Measurements from ENCODE around the gene SYNE1.
A peak's percentile ranks its signal among the peaks of the same experiment; 100 is the strongest.

Gene SYNE1

GRCh38 chr6:152123076-152123475 lies 514.1 kb downstream of the SYNE1 start:
- Histone ChIP-seq H4K8ac (ENCODE audit: low read depth, low read length) (no peak overlapping the region), H2AFZ (ENCODE audit: insufficient read depth, low read length, poor library complexity) (no peak overlapping the region), H3K4me1 (ENCODE audit: control insufficient read depth in 1 of 2, insufficient read depth in 2 of 2, low read length in 2 of 2) (peaks cover 0 to 3% of the 10 kb centered on the region in 2 experiments), H3K79me2 (ENCODE audit: control insufficient read depth, insufficient read depth, low read length, poor library complexity) (no peaks in the 10 kb centered on the region), H3K18ac (ENCODE audit: low read length) (no peak overlapping the region), H3K23ac (ENCODE audit: low read length) (no peak overlapping the region), H3K4me3 (ENCODE audit: low read depth, low read length) (no peak overlapping the region), H4K12ac (ENCODE audit: low read depth, low read length) (no peak overlapping the region), H2BK120ac (ENCODE audit: insufficient read depth, low read length, poor library complexity) (no peak overlapping the region), H2BK5ac (ENCODE audit: low read depth, low read length, poor library complexity) (no peak overlapping the region), H2BK12ac (ENCODE audit: low read length) (no peak overlapping the region), H3K36me3 (ENCODE audit: control insufficient read depth in 1 of 2, insufficient read depth in 2 of 2, low read length in 2 of 2) (peaks cover 0 to 2% of the 10 kb centered on the region in 2 experiments), H3K9me3 (ENCODE audit: insufficient read depth, low read depth, low read length) (no peaks in the 10 kb centered on the region), H4K91ac (ENCODE audit: low read depth, low read length) (no peak overlapping the region), H3K79me1 (ENCODE audit: low read length) (no peaks in the 10 kb centered on the region), H3K9ac (ENCODE audit: low read length) (no peak overlapping the region), H2AK5ac (ENCODE audit: low read length) (no peak overlapping the region), H3K27me3 (ENCODE audit: insufficient read depth, low read length) (no peaks in the 10 kb centered on the region), H3K4me2 (ENCODE audit: low read length) (no peak overlapping the region), H3K27ac (ENCODE audit: low read depth, low read length) (no peak overlapping the region), H3K4ac (ENCODE audit: low read depth, low read length) (no peak overlapping the region), H3K14ac (ENCODE audit: low read length) (no peak overlapping the region)
- no peak for DNase-seq
- no CpG with 5 or more reads among the region's 3 CpGs for WGBS (ENCODE audit: extremely low coverage, insufficient coverage, insufficient read length)

DNA sequence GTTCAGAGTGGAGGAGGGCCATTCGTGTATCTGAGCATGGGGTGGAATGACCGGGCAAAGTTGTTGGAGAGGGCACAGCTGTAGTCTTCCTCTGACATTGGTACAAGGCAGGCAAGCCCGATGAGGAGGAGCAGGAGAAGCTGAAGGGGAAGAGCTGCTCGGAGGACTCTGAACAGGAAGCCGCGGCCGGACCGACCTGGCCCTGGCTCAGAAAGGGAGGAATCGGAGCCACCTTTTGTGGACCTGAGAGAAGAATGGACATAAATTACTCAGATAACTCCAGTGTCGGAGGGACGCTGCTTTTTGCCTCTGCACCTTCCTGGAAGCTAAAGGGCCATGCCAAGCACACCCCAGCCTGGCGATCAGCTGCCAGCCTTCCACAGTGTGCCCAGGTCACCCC lies 514.7 kb downstream of the SYNE1 start:
- H2AK5ac ChIP-seq (ENCODE audit: low read length): no peak overlapping the region
- no peak overlapping the region for H3K27ac ChIP-seq (ENCODE audit: low read depth, low read length)
- peaks cover 0 to 2% of the 10 kb centered on the region in 2 experiments for H3K36me3 ChIP-seq (ENCODE audit: control insufficient read depth in 1 of 2, insufficient read depth in 2 of 2, low read length in 2 of 2)
- H3K23ac ChIP-seq (ENCODE audit: low read length): no peak overlapping the region
- DNase-seq: no peak
- no CpG with 5 or more reads among the region's 12 CpGs for WGBS (ENCODE audit: extremely low coverage, insufficient coverage, insufficient read length)
- H3K79me2 ChIP-seq (ENCODE audit: control insufficient read depth, insufficient read depth, low read length, poor library complexity): no peaks in the 10 kb centered on the region
- no peaks in the 10 kb centered on the region for H3K79me1 ChIP-seq (ENCODE audit: low read length)
- peaks cover 0 to 2% of the 10 kb centered on the region in 2 experiments for H3K4me1 ChIP-seq (ENCODE audit: control insufficient read depth in 1 of 2, insufficient read depth in 2 of 2, low read length in 2 of 2)
- H3K14ac ChIP-seq (ENCODE audit: low read length): no peak overlapping the region
- no peak overlapping the region for H3K4me2 ChIP-seq (ENCODE audit: low read length)
- H2AFZ ChIP-seq (ENCODE audit: insufficient read depth, low read length, poor library complexity): no peak overlapping the region
- H4K91ac ChIP-seq (ENCODE audit: low read depth, low read length): no peak overlapping the region
- H3K27me3 ChIP-seq (ENCODE audit: insufficient read depth, low read length): no peaks in the 10 kb centered on the region
- no peak overlapping the region for H2BK5ac ChIP-seq (ENCODE audit: low read depth, low read length, poor library complexity)
- H2BK12ac ChIP-seq (ENCODE audit: low read length): peak overlapping the region; percentile 30
- H3K4ac ChIP-seq (ENCODE audit: low read depth, low read length): no peak overlapping the region
- no peak overlapping the region for H4K12ac ChIP-seq (ENCODE audit: low read depth, low read length)
- no peak overlapping the region for H3K4me3 ChIP-seq (ENCODE audit: low read depth, low read length)
- H3K9me3 ChIP-seq (ENCODE audit: insufficient read depth, low read depth, low read length): no peaks in the 10 kb centered on the region
- no peak overlapping the region for H3K9ac ChIP-seq (ENCODE audit: low read length)
- no peak overlapping the region for H2BK120ac ChIP-seq (ENCODE audit: insufficient read depth, low read length, poor library complexity)
- H4K8ac ChIP-seq (ENCODE audit: low read depth, low read length): no peak overlapping the region
- no peak overlapping the region for H3K18ac ChIP-seq (ENCODE audit: low read length)

DNA sequence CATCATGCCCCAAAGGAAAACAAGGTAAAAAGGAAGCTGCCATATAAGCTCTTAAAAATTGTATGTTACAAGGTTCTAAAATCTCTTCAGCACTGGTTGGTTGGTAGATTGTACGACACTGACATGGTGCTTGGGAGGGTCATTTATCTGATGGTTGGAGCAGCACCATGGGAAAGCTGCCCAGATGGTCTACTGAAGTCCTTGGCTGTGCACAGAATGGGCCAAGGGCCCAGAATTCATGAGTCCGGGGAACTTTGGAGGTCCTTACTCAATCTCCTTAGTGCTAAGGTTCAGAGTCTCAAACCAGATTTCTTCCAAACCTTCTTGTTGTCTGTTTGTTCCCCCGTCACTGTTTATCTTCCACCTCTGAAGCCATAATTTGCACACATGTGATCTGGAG lies 515.3 kb downstream of the SYNE1 start:
- H3K9me3 ChIP-seq (ENCODE audit: insufficient read depth, low read depth, low read length): no peaks in the 10 kb centered on the region
- no peak overlapping the region for H2BK120ac ChIP-seq (ENCODE audit: insufficient read depth, low read length, poor library complexity)
- H3K4ac ChIP-seq (ENCODE audit: low read depth, low read length): no peak overlapping the region
- H4K91ac ChIP-seq (ENCODE audit: low read depth, low read length): no peak overlapping the region
- no peak overlapping the region for H2AFZ ChIP-seq (ENCODE audit: insufficient read depth, low read length, poor library complexity)
- H4K12ac ChIP-seq (ENCODE audit: low read depth, low read length): no peak overlapping the region
- H3K14ac ChIP-seq (ENCODE audit: low read length): no peak overlapping the region
- H3K36me3 ChIP-seq (ENCODE audit: control insufficient read depth in 1 of 2, insufficient read depth in 2 of 2, low read length in 2 of 2): peaks cover 0 to 2% of the 10 kb centered on the region in 2 experiments
- H3K4me3 ChIP-seq (ENCODE audit: low read depth, low read length): no peak overlapping the region
- H3K9ac ChIP-seq (ENCODE audit: low read length): no peak overlapping the region
- no peak for DNase-seq
- no peak overlapping the region for H2AK5ac ChIP-seq (ENCODE audit: low read length)
- no CpG with 5 or more reads among the region's 3 CpGs for WGBS (ENCODE audit: extremely low coverage, insufficient coverage, insufficient read length)
- no peak overlapping the region for H4K8ac ChIP-seq (ENCODE audit: low read depth, low read length)
- H2BK5ac ChIP-seq (ENCODE audit: low read depth, low read length, poor library complexity): no peak overlapping the region
- no peak overlapping the region for H3K4me2 ChIP-seq (ENCODE audit: low read length)
- H3K27ac ChIP-seq (ENCODE audit: low read depth, low read length): no peak overlapping the region
- H3K79me1 ChIP-seq (ENCODE audit: low read length): no peaks in the 10 kb centered on the region
- no peaks in the 10 kb centered on the region for H3K4me1 ChIP-seq (ENCODE audit: control insufficient read depth in 1 of 2, insufficient read depth in 2 of 2, low read length in 2 of 2)
- no peaks in the 10 kb centered on the region for H3K27me3 ChIP-seq (ENCODE audit: insufficient read depth, low read length)
- no peak overlapping the region for H2BK12ac ChIP-seq (ENCODE audit: low read length)
- no peaks in the 10 kb centered on the region for H3K79me2 ChIP-seq (ENCODE audit: control insufficient read depth, insufficient read depth, low read length, poor library complexity)
- no peak overlapping the region for H3K23ac ChIP-seq (ENCODE audit: low read length)
- H3K18ac ChIP-seq (ENCODE audit: low read length): no peak overlapping the region

GRCh38 chr6:152119831-152120230 lies 517.3 kb downstream of the SYNE1 start:
- Histone ChIP-seq H2BK120ac (ENCODE audit: insufficient read depth, low read length, poor library complexity) (no peak overlapping the region), H2BK5ac (ENCODE audit: low read depth, low read length, poor library complexity) (no peak overlapping the region), H3K4me1 (ENCODE audit: control insufficient read depth in 1 of 2, insufficient read depth in 2 of 2, low read length in 2 of 2) (no peaks in the 10 kb centered on the region), H3K4me3 (ENCODE audit: low read depth, low read length) (no peak overlapping the region), H4K91ac (ENCODE audit: low read depth, low read length) (no peak overlapping the region), H2BK12ac (ENCODE audit: low read length) (no peak overlapping the region), H3K27ac (ENCODE audit: low read depth, low read length) (no peak overlapping the region), H3K4ac (ENCODE audit: low read depth, low read length) (no peak overlapping the region), H3K4me2 (ENCODE audit: low read length) (no peak overlapping the region), H3K14ac (ENCODE audit: low read length) (no peak overlapping the region), H4K8ac (ENCODE audit: low read depth, low read length) (no peak overlapping the region), H2AK5ac (ENCODE audit: low read length) (no peak overlapping the region), H3K27me3 (ENCODE audit: insufficient read depth, low read length) (no peaks in the 10 kb centered on the region), H2AFZ (ENCODE audit: insufficient read depth, low read length, poor library complexity) (no peak overlapping the region), H3K9me3 (ENCODE audit: insufficient read depth, low read depth, low read length) (no peaks in the 10 kb centered on the region), H3K79me2 (ENCODE audit: control insufficient read depth, insufficient read depth, low read length, poor library complexity) (no peaks in the 10 kb centered on the region), H3K23ac (ENCODE audit: low read length) (no peak overlapping the region), H3K79me1 (ENCODE audit: low read length) (no peaks in the 10 kb centered on the region), H3K9ac (ENCODE audit: low read length) (no peak overlapping the region), H3K36me3 (ENCODE audit: control insufficient read depth in 1 of 2, insufficient read depth in 2 of 2, low read length in 2 of 2) (peaks cover 0 to 2% of the 10 kb centered on the region in 2 experiments), H3K18ac (ENCODE audit: low read length) (no peak overlapping the region), H4K12ac (ENCODE audit: low read depth, low read length) (no peak overlapping the region)
- WGBS (ENCODE audit: extremely low coverage, insufficient coverage, insufficient read length): no CpG with 5 or more reads among the region's 7 CpGs
- DNase-seq: no peak

All from trophoblast cell (in vitro differentiated cells and primary cell).